HG02885 (cell line): ENCODE results near the gene PLOD3.

Experiments
- ATAC-seq: cut with Tn5 transposase; IDR thresholded peaks from one replicate; pipeline ENCODE4 v1.9.1; 2021; ENCODE audit warnings: mild to moderate bottlenecking; ENCODE audit not compliant: unreplicated experiment, poor library complexity

Gene PLOD3

GRCh38 chr7:101186844-101187428 is 30.4 kb downstream of the PLOD3 start:
- no peak for ATAC-seq

GRCh38 chr7:101186194-101186593 is 31.2 kb downstream of the PLOD3 start:
- no peak for ATAC-seq

- no peak for ATAC-seq
Observed at GRCh38 chr7:101185258-101185839, 32.0 kb downstream of the PLOD3 start.

- no peak for ATAC-seq
Observed at GRCh38 chr7:101180130-101180755, 37.1 kb downstream of the PLOD3 start, which contains the start of gene NAT16. TSS of gene NAT16 (minus strand) at chr7:101180293. CDS start at chr7:101174807, 5,486 bp downstream.

- ATAC-seq, result no peak
Observed at GRCh38 chr7:101179713-101180112, 37.7 kb downstream of the PLOD3 start.

DNA sequence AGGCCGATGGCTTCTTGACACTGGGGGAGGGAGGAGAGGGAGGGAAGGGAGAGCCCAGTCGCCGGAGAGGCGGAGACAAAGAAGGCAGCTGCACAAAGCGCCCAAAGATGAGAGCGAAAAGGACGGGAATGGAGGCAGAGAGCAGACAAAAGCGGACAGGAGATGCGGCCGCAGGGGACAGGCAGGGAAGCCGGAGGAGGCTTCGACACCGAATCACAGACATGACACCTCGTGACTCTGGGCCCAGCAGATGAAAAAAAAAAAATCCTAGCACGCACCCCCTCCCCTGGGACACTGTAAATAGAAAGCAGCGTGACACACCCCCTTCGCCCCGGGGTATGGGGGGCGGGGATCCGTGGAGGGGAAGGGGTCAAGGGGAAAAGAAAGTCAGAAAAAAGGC is 38.3 kb downstream of the PLOD3 start:
- no peak for ATAC-seq

DNA sequence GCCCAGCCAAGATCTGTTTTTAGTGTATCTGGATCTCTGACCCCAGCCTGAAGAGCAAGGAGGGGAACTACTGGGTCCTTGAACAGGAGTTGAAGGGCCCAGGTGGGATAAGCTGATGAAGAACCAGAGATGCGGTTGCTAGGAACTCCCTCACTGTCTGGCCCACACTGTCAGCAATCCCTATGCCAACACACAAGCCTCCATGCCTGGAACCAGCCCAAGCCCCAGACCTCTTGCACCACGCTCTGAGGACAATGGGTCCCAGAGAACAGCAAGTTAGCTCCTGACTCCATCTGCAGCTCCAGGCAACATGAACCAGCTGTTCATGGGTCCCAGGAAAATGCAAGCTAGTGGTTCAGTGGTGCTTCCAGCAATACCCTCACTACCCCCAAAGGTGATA is 39.7 kb downstream of the PLOD3 start:
- ATAC-seq, result no peak

DNA sequence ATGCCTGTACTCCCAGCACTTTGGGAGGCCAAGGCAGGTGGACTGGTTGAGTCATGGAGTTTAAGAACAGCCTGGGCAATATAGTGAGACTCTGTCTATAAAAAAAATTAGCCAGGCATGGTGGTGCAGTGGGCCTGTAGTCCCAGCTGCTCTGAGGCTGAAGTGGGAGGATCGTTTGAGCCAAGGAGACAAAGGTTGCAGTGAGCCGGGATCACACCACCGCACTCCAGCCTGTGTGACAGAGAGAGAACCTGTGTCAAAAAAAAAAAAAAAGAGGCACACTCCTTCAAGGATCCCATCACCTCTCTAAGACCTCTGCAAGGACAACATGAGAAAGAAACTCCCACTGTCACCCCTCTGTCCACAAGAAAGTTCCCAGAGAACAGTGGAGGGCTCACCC is 41.7 kb downstream of the PLOD3 start:
- no peak for ATAC-seq

DNA sequence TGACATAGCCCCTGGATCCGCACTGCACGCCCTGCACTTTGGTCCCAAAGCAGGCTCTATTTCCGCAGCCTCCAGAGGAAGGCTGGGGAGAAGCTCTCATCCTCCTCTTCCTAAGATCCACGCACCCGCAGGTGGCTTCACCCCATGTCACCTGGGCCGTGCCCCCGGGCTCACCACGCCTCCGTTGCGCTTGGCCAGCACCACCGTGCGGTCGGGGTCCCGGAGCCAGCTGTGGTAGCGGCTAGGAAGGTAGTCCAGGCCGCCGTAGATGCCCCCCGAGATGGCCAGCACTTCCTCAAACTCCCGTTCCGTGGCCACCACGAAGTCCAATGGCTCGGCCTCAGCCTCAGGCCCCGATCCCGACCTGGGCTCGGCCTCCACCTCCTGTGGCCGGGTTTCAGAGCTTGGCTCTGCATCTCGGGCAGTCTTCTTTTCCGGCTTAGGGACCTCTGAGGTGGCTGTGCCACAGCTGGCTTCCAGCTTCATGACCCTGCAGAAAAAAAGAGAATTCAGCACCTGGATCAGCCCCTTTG is 43.0 kb downstream of the PLOD3 start:
- ATAC-seq, result no peak

- no peak for ATAC-seq
Observed at GRCh38 chr7:101173752-101174244, 43.6 kb downstream of the PLOD3 start.

DNA sequence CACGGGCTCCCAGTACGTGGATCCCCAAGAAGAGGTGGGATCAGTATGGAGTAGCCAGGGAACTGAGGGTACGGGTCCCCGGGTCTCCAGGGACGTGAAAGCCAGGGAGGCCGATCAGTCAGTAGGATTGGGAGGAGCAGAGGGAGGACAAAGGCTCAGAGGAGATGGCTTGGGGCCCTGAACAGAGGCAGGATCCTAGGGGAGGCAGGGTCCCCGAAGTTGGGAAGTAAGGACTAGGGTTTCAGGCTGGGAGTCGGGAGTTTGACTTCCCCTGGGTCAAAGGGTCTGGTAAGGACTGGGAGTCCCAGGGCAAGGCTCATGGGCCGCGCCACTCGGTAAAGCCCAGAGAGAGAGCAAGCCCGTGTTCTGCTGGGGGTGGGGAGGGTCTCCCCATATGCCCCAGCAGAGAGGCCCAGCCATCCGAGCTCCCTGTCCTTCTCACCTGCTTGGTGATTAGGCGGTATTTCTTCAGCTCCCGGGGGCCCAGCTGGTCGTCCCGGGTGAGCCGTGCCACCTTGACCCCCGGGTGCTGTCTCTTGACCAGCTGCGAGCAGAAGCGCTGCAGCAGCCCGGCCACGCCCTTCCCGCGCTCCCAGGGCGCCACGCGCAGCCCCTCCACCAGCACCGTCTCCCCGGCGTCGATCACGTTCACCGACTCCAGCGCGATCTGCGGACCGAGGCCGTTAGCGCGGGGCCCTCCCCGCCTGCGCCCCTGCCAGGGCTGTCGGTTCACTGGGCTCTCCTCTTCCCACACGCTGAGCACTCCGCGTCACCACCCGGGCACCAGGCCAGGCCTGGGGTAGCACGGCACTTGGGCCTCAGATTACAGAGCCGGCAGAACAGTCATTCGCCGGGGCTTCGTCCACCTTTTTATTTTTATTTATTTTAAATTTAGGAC is 44.3 kb downstream of the PLOD3 start:
- no peak for ATAC-seq

GRCh38 chr7:101172005-101172853 is 45.2 kb downstream of the PLOD3 start:
- no peak for ATAC-seq

DNA sequence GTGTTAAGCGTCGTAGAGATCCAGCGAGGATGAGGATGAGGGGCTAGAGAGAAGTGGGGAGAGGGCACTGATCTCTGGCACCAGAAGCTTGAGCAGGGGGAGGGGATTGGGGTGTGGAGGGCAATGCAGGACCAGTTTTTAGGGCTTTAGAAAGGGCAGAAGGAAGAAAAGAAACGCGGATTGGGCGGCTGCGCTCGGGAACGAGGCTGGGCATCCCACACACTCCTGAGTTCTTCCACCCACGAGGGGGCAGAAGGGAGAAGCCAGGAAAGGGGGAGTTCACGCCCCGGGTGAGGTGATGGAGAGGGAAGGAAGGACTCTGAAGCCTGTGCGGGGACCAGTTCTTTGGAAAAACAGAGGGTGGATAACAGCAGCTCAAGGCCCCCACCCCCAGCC is 45.9 kb downstream of the PLOD3 start:
- no peak for ATAC-seq

GRCh38 chr7:101170617-101171441 is 46.6 kb downstream of the PLOD3 start:
- ATAC-seq, result no peak

DNA sequence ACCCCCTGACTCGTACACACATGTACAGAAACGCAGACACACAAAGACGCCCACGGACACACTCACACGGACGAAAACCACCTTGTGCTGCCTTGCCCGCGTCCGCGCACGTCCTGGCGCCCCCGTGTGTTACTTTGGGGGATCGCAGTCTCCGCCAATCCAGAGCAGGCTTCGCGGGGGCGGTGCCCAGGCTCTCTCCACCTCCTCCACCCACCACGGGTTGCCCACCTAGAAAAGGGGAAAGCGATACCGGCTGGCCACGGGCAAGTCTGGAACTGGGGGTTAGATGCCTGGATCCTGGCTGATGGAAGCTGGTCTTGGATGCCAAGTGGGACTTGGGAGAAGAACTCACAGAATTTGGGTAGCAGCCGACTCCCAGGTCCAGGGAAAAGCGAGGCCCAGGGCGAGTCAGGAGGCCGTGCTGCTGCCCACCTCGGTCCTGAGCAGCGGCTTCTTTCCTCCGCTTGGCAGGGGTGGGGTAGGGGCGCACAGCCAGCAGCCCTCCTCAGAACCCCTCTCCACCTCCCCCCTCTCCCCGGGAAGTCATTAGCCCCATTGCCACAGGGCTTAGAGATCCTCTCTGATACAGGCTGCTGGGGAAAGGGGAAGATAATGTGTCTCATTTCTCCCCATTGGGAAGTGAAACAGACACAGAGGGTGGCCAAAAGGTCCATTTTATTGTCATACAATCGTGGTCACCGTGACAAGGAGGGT is 47.4 kb downstream of the PLOD3 start:
- no peak for ATAC-seq

DNA sequence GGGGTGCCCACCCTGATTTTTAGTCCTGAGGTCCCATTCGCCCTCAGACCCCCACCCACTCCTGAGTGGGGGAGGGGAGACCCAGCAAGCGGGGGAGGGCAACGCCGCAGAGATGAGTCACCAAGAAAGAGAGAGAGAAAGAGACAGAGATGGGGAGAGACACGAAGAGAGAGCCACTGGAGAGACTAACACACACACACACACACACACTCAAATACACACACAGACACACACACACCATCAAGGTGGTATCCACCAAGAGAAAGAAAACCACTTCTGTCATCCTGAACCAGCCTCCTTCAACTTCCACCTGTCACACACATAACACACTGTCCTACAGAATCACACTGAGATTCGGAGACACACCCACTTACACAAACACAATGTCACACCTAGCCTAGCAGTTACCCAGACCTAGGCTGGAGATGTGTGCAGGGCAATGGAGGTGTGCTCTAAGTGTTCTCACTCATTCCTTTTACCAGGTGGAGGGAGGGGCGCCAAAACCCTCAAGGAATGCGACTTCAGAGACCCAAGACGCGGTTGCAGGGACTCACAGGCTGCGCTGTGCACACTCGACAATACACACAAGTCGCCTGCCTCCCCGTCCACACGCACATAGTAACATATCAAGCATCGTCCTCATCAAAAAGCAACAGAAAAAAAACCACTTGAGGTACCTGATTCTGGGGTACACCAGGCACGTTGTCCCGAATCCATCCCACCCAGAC is 48.1 kb downstream of the PLOD3 start:
- ATAC-seq, result no peak

DNA sequence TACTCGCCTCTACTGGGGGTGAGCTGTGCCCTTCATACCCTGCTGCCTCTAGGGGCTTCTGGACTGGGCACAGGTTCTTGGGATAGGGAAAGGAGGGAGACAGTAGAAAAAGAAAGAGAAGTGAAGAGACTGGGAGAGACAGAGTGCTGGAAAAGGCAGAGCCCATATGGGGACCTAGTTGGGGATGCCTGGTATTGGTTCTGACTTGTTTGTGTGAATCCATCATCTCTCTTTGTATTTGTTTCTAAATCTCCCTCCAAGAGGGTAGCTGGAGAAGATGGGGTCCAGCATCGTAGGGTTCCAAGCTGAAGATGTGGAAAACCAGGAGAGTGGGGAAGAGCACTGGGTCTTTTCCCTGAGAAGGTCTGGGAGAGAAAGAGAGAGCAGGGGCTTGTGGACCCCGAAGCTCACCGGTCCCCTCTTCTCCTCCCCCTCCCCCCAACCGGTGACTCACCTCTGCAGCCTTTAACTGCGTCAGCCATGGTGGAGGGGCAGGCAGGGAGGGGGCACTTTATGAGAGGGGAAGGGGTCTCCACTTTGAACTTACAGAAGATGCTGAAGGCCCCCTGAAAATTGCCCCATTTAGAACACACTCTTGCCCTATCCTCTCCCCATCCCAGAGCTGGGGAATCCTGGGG is 48.9 kb downstream of the PLOD3 start:
- no peak for ATAC-seq
